Measurements from ENCODE around the gene HOXC5.
"Not testable (repeated sequence)": the region's sequence is repeated elsewhere in the genome, so short reads cannot be mapped to it uniquely, and the experiment has no call there.

Gene HOXC5

GRCh38 chr12:54075974-54076373 is 43.1 kb downstream of the HOXC5 start:
- no peak for DNase-seq

GRCh38 chr12:54077843-54078242 is 45.0 kb downstream of the HOXC5 start:
- DNase-seq, result not testable (repeated sequence)

- DNase-seq, result not testable (repeated sequence)
Observed at GRCh38 chr12:54079115-54079514, 46.3 kb downstream of the HOXC5 start.

- not testable (repeated sequence) for DNase-seq
Observed at GRCh38 chr12:54080008-54080924, 47.4 kb downstream of the HOXC5 start.

- not testable (repeated sequence) for DNase-seq
Observed at GRCh38 chr12:54081053-54081514, 48.2 kb downstream of the HOXC5 start.

GRCh38 chr12:54081581-54082396 is 48.9 kb downstream of the HOXC5 start:
- not testable (repeated sequence) for DNase-seq

- DNase-seq, result no peak
Observed at GRCh38 chr12:54082397-54082892, 49.6 kb downstream of the HOXC5 start.

Data from NCI-H748 treated with DMSO at 0.1 percent for 48 hours (cell line).